Measurements from ENCODE around the gene PTRHD1. TPM values are rescaled to one million over a fixed set of nuclear protein-coding genes. Genes with fewer than 3 reads are reported as not detected.

PTRHD1 gene
- total and polyA plus RNA-seq, 2 donors (not counting 1 experiment from before 2014, with no cell fraction given), result 20.2 to 29.8 TPM

- POLR2A ChIA-PET, result interaction anchor here (0.5 to 1.0 kb wide), 4 partner anchors 39 to 950 kb away, joined by 3 read pairs; no protein-coding TSS in a partner anchor
- no peak for ATAC-seq (ENCODE audit: low read depth)
- H3K36me3 ChIP-seq (replicated peaks in 1 of 2; ENCODE audit: control extremely low read depth in 1 of 2, control insufficient read depth in 1 of 2, extremely low read depth in 1 of 2, insufficient read depth in 2 of 2, low read length in 1 of 2), result peaks cover 0 to 3% of the 10 kb centered on the region in 2 experiments
Measured at GRCh38 chr2:24792542-24792873, 683 bp downstream of the PTRHD1 start.

More at GRCh38 chr2:24792542-24792873, 683 bp downstream of the PTRHD1 start:
- TF ChIP-seq CTCF (IDR thresholded peaks at IDR 0.05) (no peak), EZH2 (IDR thresholded peaks at IDR 0.05; ENCODE audit: borderline replicate concordance, insufficient read depth, low read depth, low read length, poor library complexity, severe bottlenecking) (no peak)
- no peak for DNase-seq
- H3K4me1 Mint-ChIP-seq, result peaks cover 22% of the 10 kb centered on the region
- Histone ChIP-seq H3K4me1 (ENCODE audit: control insufficient read depth in 2 of 2, insufficient read depth in 2 of 2, low read length in 2 of 2) (peaks cover 10 to 16% of the 10 kb centered on the region in 2 donors), H3K27me3 (replicated peaks in 1 of 4; ENCODE audit: control extremely low read depth in 1 of 4, control insufficient read depth in 3 of 4, insufficient read depth in 4 of 4, low read length in 3 of 4) (peaks cover 0 to 4% (median 2%) of the 10 kb centered on the region in 4 experiments), H4K20me1 (ENCODE audit: control insufficient read depth, insufficient read depth, low read length, poor library complexity, severe bottlenecking) (no peaks in the 10 kb centered on the region), H2AFZ (ENCODE audit: insufficient read depth, low read depth, low read length, poor library complexity, severe bottlenecking) (peak overlapping the region; percentile 91), H3K4me3 (ENCODE audit: control extremely low read depth in 1 of 5, extremely low read depth in 1 of 5, insufficient read depth in 1 of 5, low read depth in 2 of 5, low read length in 4 of 5) (peak overlapping the region; percentile 51 to 91 (median 82)), H3K9ac (ENCODE audit: low read length) (peak overlapping the region; percentile 79), H3K9me3 (ENCODE audit: control extremely low read depth in 1 of 3, control insufficient read depth in 2 of 3, insufficient read depth in 1 of 3, low read length in 2 of 3) (no peaks in the 10 kb centered on the region), H3K4me2 (replicated peaks; ENCODE audit: low read depth, low read length, poor library complexity, severe bottlenecking) (peak overlapping the region; percentile 80), H3K27ac (ENCODE audit: low read length in 2 of 2) (peak overlapping the region; percentile 84 to 87), H3K79me2 (ENCODE audit: control insufficient read depth, insufficient read depth, low read length) (peaks cover 47% of the 10 kb centered on the region)
- CTCF ChIA-PET, result interaction anchor here (0.6 to 1.7 kb wide), 6 partner anchors 9 to 536 kb away, joined by 3 to 6 read pairs (median 4); partner anchors contain the start of gene NCOA1
- WGBS (ENCODE audit: insufficient coverage), result 8% methylated on average over 4 of the region's 6 CpGs
- H3K27ac Mint-ChIP-seq, result peak overlapping the region; percentile 100
- peak overlapping the region; percentile 99 for H3K4me3 Mint-ChIP-seq
- no peaks in the 10 kb centered on the region for H3K9me3 Mint-ChIP-seq (ENCODE audit: insufficient read depth)
- H3K27me3 Mint-ChIP-seq, result no peaks in the 10 kb centered on the region
- intact Hi-C loops (cut with micrococcal nuclease), result loop anchor here (2.0 to 5.0 kb wide), 2 partner anchors 250 to 746 kb away; partner anchors contain the start of genes EFR3B and WDCP
